ENCODE results near the gene SMOC2.

Gene SMOC2

GRCh38 chr6:168620578-168620977, 179.6 kb downstream of the SMOC2 start (continued):
- TF ChIP-seq ZNF768 (tag by site-specific recombination; IDR thresholded peaks at IDR 0.05) = no peak
- TF ChIP-seq ZNF24 (tag by site-specific recombination; IDR thresholded peaks at IDR 0.05) = no peak
- no peak for TF ChIP-seq GLI2 (tag by site-specific recombination; IDR thresholded peaks at IDR 0.05; ENCODE audit: borderline replicate concordance, low read depth)
- TF ChIP-seq ZEB2 (tag by site-specific recombination; IDR thresholded peaks at IDR 0.05) = no peak
- no peak for TF ChIP-seq ZSCAN16 (tag by site-specific recombination; IDR thresholded peaks at IDR 0.05)
- TF ChIP-seq ZNF621 (tag by site-specific recombination; IDR thresholded peaks at IDR 0.05) = no peak
- TF ChIP-seq ZNF266 (tag by site-specific recombination; IDR thresholded peaks at IDR 0.05; ENCODE audit: low read depth) = no peak
- no peak for TF ChIP-seq ZNF449 (tag by site-specific recombination; IDR thresholded peaks at IDR 0.05)

- H3K27ac ChIP-seq (ENCODE audit: extremely low read depth, low read depth, low read length) = no peak overlapping the region
- CTCF ChIA-PET = no interaction called here
- H3K36me3 ChIP-seq (ENCODE audit: control insufficient read depth in 2 of 2, insufficient read depth in 1 of 2, low read length in 2 of 2) = no peaks in the 10 kb centered on the region
- no peak overlapping the region for H3K4me3 ChIP-seq (ENCODE audit: low read depth, low read length)
- POLR2A ChIA-PET = no interaction called here
- H3K9me3 ChIP-seq (ENCODE audit: control insufficient read depth, insufficient read depth, low read depth, low read length) = no peaks in the 10 kb centered on the region
- H3K4me1 ChIP-seq (ENCODE audit: control insufficient read depth, insufficient read depth, low read length) = no peaks in the 10 kb centered on the region
- TF ChIP-seq ZNF623 (tag by site-specific recombination; IDR thresholded peaks at IDR 0.05) = no peak
- TF ChIP-seq ZNF202 (tag by site-specific recombination; IDR thresholded peaks at IDR 0.05; ENCODE audit: borderline replicate concordance) = no peak
- no peak for TF ChIP-seq ZNF114 (tag by site-specific recombination; IDR thresholded peaks at IDR 0.05)
- no peak for TF ChIP-seq ZNF837 (tag by site-specific recombination; IDR thresholded peaks at IDR 0.05)
- no peak for TF ChIP-seq ZNF37A (tag by site-specific recombination; IDR thresholded peaks at IDR 0.05)
- TF ChIP-seq ZFP41 (tag by site-specific recombination; IDR thresholded peaks at IDR 0.05; ENCODE audit: borderline replicate concordance) = no peak
- TF ChIP-seq ZNF223 (tag by site-specific recombination; IDR thresholded peaks at IDR 0.05) = no peak
- TF ChIP-seq ZNF529 (tag by site-specific recombination; IDR thresholded peaks at IDR 0.05; ENCODE audit: insufficient replicate concordance) = no peak
- TF ChIP-seq ZNF639 (tag by site-specific recombination; IDR thresholded peaks at IDR 0.05) = no peak
- TF ChIP-seq ZNF157 (tag by site-specific recombination; IDR thresholded peaks at IDR 0.05) = no peak
- TF ChIP-seq ZNF830 (tag by site-specific recombination; IDR thresholded peaks at IDR 0.05; ENCODE audit: low read depth) = no peak
- no peak for TF ChIP-seq PRDM6 (tag by site-specific recombination; IDR thresholded peaks at IDR 0.05)
- no peak for TF ChIP-seq KLF17 (tag by site-specific recombination; IDR thresholded peaks at IDR 0.05)
- TF ChIP-seq SP7 (tag by site-specific recombination; IDR thresholded peaks at IDR 0.05) = no peak
- TF ChIP-seq ZNF2 (tag by site-specific recombination; IDR thresholded peaks at IDR 0.05) = no peak
These were observed 182.8 kb downstream of the SMOC2 start for GRCh38 chr6:168623736-168624135.

Data from HEK293 (cell line).